CD14-positive monocyte (primary cell): ENCODE data around the gene PRCD. TPM values are rescaled to one million over a fixed set of nuclear protein-coding genes. Genes with fewer than 3 reads are reported as not detected.

Experiments used
- DNase-seq, 3 donors: peaks; one replicate each; pipeline ENCODE4 v3.0.0-alpha.2; 2011 to 2022
- H2AFZ ChIP-seq: 2 replicates; pipeline ENCODE4 v1.6.0; 2012; ENCODE audit warnings: mild to moderate bottlenecking, low read depth, low read length, inconsistent platforms; ENCODE audit not compliant: insufficient read depth, poor library complexity, severe bottlenecking
- H3K27ac ChIP-seq, 2 donors: 1 replicate in 1 of 2; 2 replicates in 1 of 2; pipeline ENCODE4 v1.5.1; 2012 to 2013; ENCODE audit warnings: low read length in 2 of 2, control low read depth in 1 of 2, inconsistent platforms in 1 of 2, low read depth in 1 of 2, mild to moderate bottlenecking in 1 of 2
- H3K27me3 ChIP-seq, 2 donors: one replicate each; pipeline versions ENCODE4 v1.6.0 to v1.6.1; 2011 to 2013; ENCODE audit warnings: low read length in 2 of 2; ENCODE audit not compliant: control insufficient read depth in 2 of 2, insufficient read depth in 2 of 2
- H3K36me3 ChIP-seq, 2 donors: replicated peaks in 1 of 2; 1 replicate in 1 of 2; 2 replicates in 1 of 2; pipeline versions ENCODE4 v1.5.1 to v1.6.1; 2012 to 2013; ENCODE audit warnings: low read length in 2 of 2, control low read depth in 1 of 2, inconsistent platforms in 1 of 2, mild to moderate bottlenecking in 1 of 2; ENCODE audit not compliant: insufficient read depth in 2 of 2, control insufficient read depth in 1 of 2
- H3K4me1 ChIP-seq, 2 donors: 1 replicate in 1 of 2; 2 replicates in 1 of 2; pipeline versions ENCODE4 v1.5.1 to v1.6.1; 2012 to 2013; ENCODE audit warnings: low read length in 2 of 2, control low read depth in 1 of 2, inconsistent platforms in 1 of 2, mild to moderate bottlenecking in 1 of 2, moderate library complexity in 1 of 2; ENCODE audit not compliant: insufficient read depth in 2 of 2, control insufficient read depth in 1 of 2
- H3K4me2 ChIP-seq: replicated peaks from 2 replicates; pipeline ENCODE3; 2012; ENCODE audit warnings: low read length, moderate library complexity, mild to moderate bottlenecking; ENCODE audit not compliant: poor library complexity, severe bottlenecking; ENCODE audit errors: extremely low read depth
- H3K4me3 ChIP-seq, 3 experiments: fragments of 200-600 bp in 1 of 3; sonication (generic) in 1 of 3; replicated peaks in 1 of 3; 1 replicate in 2 of 3; 2 replicates in 1 of 3; pipeline ENCODE4 v1.5.1; 2011 to 2013; ENCODE audit warnings: low read length in 3 of 3, mild to moderate bottlenecking in 3 of 3, control low read depth in 2 of 3, low read depth in 2 of 3, inconsistent platforms in 1 of 3, moderate library complexity in 1 of 3
- H3K79me2 ChIP-seq: 2 replicates; pipeline ENCODE4 v1.6.0; 2012; ENCODE audit warnings: mild to moderate bottlenecking, control low read depth, inconsistent platforms, low read length, moderate library complexity; ENCODE audit not compliant: insufficient read depth
- H3K9ac ChIP-seq: 2 replicates; pipeline ENCODE4 v1.6.0; 2017; ENCODE audit warnings: low read length, mild to moderate bottlenecking; ENCODE audit not compliant: insufficient read depth, poor library complexity, severe bottlenecking
- H3K9me3 ChIP-seq, 2 donors: replicated peaks in 1 of 2; 1 replicate in 1 of 2; 2 replicates in 1 of 2; pipeline versions ENCODE4 v1.5.1 to v1.6.1; 2012 to 2013; ENCODE audit warnings: low read length in 2 of 2, control low read depth in 1 of 2; ENCODE audit not compliant: control insufficient read depth in 1 of 2, insufficient read depth in 1 of 2
- H4K20me1 ChIP-seq: 2 replicates; pipeline ENCODE4 v1.6.0; 2012; ENCODE audit warnings: mild to moderate bottlenecking, low read length, control low read depth, moderate library complexity; ENCODE audit not compliant: insufficient read depth
- H3K27ac Mint-ChIP-seq, 7 donors: one replicate each; pipeline ENCODE4 v1.8.0; 2020; ENCODE audit warnings: mild to moderate bottlenecking in 7 of 7, mixed read lengths in 7 of 7, moderate library complexity in 6 of 7, inconsistent platforms in 2 of 7
- H3K27me3 Mint-ChIP-seq, 3 donors: one replicate each; pipeline ENCODE4 v1.8.0; 2021 to 2022; ENCODE audit warnings: low read depth in 3 of 3, mild to moderate bottlenecking in 3 of 3, mixed read lengths in 3 of 3, moderate library complexity in 3 of 3, inconsistent platforms in 1 of 3
- H3K36me3 Mint-ChIP-seq, 2 donors: one replicate each; pipeline ENCODE4 v1.8.0; 2020; ENCODE audit warnings: mixed read lengths in 2 of 2, inconsistent platforms in 1 of 2, mild to moderate bottlenecking in 1 of 2
- H3K4me1 Mint-ChIP-seq: one replicate; pipeline ENCODE4 v1.8.0; 2020; ENCODE audit warnings: mild to moderate bottlenecking, mixed read lengths
- H3K4me3 Mint-ChIP-seq, 2 donors: one replicate each; pipeline ENCODE4 v1.8.0; 2020; ENCODE audit warnings: mild to moderate bottlenecking in 2 of 2, mixed read lengths in 2 of 2, moderate library complexity in 1 of 2
- H3K9me3 Mint-ChIP-seq, 7 donors: one replicate each; pipeline ENCODE4 v1.8.0; 2020 to 2022; ENCODE audit warnings: mixed read lengths in 7 of 7, mild to moderate bottlenecking in 6 of 7, moderate library complexity in 6 of 7, inconsistent platforms in 2 of 7
- CTCF ChIP-seq: fragments of 200-600 bp; IDR thresholded peaks from one replicate; pipeline ENCODE4 v1.8.0; 2022; ENCODE audit warnings: antibody characterized with exemption, mild to moderate bottlenecking
- WGBS: methylation state at CpG from one replicate; pipeline ENCODE4 v1.1.5; 2013; ENCODE audit warnings: missing lambda C conversion rate; ENCODE audit not compliant: insufficient coverage; 5-methylcytosine and 5-hydroxymethylcytosine counted together
- intact Hi-C, 2 donors: fragments of 100-400 bp; cut with micrococcal nuclease; formaldehyde crosslinking; loops; one replicate each; pipeline versions ENCODE4 v1.15.0 to v1.15.1; 2023
- polyA plus RNA-seq, 3 donors: library from polyadenylated mRNA; depleted of rRNA in 1 of 3; unstranded in 2 of 3; stranded (reverse) in 1 of 3; fragments of 300-500 nt in 2 of 3; fragments of >200 nt in 1 of 3; fragmentation: Illumina TruSeq in 2 of 3; gene quantifications; 1 replicate in 2 of 3; 2 replicates in 1 of 3; pipeline ENCODE4 v1.2.3, GENCODE V29; 2012 to 2021

PRCD gene
- polyA plus RNA-seq, 3 donors: not detected

GRCh38 chr17:76576189-76576588 lies 36.3 kb downstream of the PRCD start:
- H3K27ac ChIP-seq: no peak overlapping the region
- no peaks in the 10 kb centered on the region for H3K9me3 ChIP-seq
- H2AFZ ChIP-seq: no peak overlapping the region
- H3K27me3 ChIP-seq: no peaks in the 10 kb centered on the region
- no peaks in the 10 kb centered on the region for H3K36me3 ChIP-seq
- Mint-ChIP-seq H3K4me1 (peaks cover 30% of the 10 kb centered on the region), H3K4me3 (no peak overlapping the region), H3K9me3 (peaks cover 0 to 5% (median 0%) of the 10 kb centered on the region in 7 donors), H3K27me3 (peaks cover 0 to 3% (median 1%) of the 10 kb centered on the region in 3 donors), H3K27ac (peak overlapping the region in 1 of 7 donors; percentile 4), H3K36me3 (peaks cover 0 to 16% of the 10 kb centered on the region in 2 donors)
- no peak overlapping the region for H3K4me2 ChIP-seq
- intact Hi-C loops: no loop called here
- H3K4me3 ChIP-seq: no peak overlapping the region
- peaks cover 4% of the 10 kb centered on the region for H4K20me1 ChIP-seq
- no peak for DNase-seq
- WGBS: 35% methylated on average over 5 of the region's 9 CpGs
- H3K4me1 ChIP-seq: peaks cover 23 to 24% of the 10 kb centered on the region in 2 donors
- H3K9ac ChIP-seq: no peak overlapping the region
- no peaks in the 10 kb centered on the region for H3K79me2 ChIP-seq
- no peak for TF ChIP-seq CTCF

GRCh38 chr17:76577876-76578275 lies 38.0 kb downstream of the PRCD start:
- no peak for TF ChIP-seq CTCF
- H4K20me1 ChIP-seq: peaks cover 4% of the 10 kb centered on the region
- H3K9me3 Mint-ChIP-seq: peaks cover 0 to 3% (median 0%) of the 10 kb centered on the region in 7 donors
- no peak overlapping the region for H3K4me3 ChIP-seq
- H3K9ac ChIP-seq: no peak overlapping the region
- 100% methylated on average over 3 of the region's 7 CpGs for WGBS
- H3K27me3 Mint-ChIP-seq: peaks cover 0 to 6% (median 0%) of the 10 kb centered on the region in 3 donors
- H3K36me3 Mint-ChIP-seq: peaks cover 0 to 12% of the 10 kb centered on the region in 2 donors
- no peak for DNase-seq
- H3K79me2 ChIP-seq: no peaks in the 10 kb centered on the region
- intact Hi-C loops: no loop called here
- H3K27me3 ChIP-seq: no peaks in the 10 kb centered on the region
- no peak overlapping the region for H3K4me2 ChIP-seq
- H3K36me3 ChIP-seq: no peaks in the 10 kb centered on the region
- H3K27ac Mint-ChIP-seq: no peak overlapping the region
- peaks cover 37% of the 10 kb centered on the region for H3K4me1 Mint-ChIP-seq
- H3K27ac ChIP-seq: no peak overlapping the region
- peaks cover 23 to 24% of the 10 kb centered on the region in 2 donors for H3K4me1 ChIP-seq
- no peak overlapping the region for H3K4me3 Mint-ChIP-seq
- no peaks in the 10 kb centered on the region for H3K9me3 ChIP-seq
- H2AFZ ChIP-seq: no peak overlapping the region
